HG02943 (cell line): ENCODE results near the gene THRA.
A peak's percentile ranks its signal among the peaks of the same experiment; 100 is the strongest.

Experiments used
- ATAC-seq: cut with Tn5 transposase; IDR thresholded peaks from one replicate; pipeline ENCODE4 v1.9.1; 2021; ENCODE audit warnings: mild to moderate bottlenecking, low read depth, moderate library complexity; ENCODE audit not compliant: unreplicated experiment

THRA gene

GRCh38 chr17:40110026-40110845 lies 47.5 kb downstream of the THRA start:
- no peak for ATAC-seq

GRCh38 chr17:40111221-40112128 lies 48.7 kb downstream of the THRA start:
- no peak for ATAC-seq

DNA sequence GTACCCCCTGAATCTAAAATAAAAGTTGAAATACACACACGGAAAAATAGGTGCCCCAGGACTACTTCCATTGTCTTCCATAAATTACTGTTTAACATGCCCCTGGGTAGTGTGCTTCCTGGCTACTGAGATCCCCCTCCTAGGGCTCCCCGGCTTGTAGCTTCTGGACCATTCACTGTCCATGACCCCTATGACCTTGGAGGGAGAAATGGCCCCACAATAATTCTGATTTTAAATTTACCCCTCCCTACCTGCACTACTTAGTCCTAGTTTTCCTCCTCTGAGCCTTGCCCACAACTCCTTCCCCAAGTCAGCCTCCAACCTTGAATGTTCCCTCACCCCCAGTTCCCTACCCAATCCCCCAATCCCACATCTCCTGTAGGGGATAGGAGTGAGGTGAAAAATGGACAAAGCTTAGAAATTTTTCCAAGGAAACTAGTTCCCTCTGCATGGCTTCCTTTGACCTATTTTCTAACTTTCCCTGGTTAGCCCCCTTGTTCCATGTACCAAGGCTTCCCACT lies 49.5 kb downstream of the THRA start:
- ATAC-seq: no peak

DNA sequence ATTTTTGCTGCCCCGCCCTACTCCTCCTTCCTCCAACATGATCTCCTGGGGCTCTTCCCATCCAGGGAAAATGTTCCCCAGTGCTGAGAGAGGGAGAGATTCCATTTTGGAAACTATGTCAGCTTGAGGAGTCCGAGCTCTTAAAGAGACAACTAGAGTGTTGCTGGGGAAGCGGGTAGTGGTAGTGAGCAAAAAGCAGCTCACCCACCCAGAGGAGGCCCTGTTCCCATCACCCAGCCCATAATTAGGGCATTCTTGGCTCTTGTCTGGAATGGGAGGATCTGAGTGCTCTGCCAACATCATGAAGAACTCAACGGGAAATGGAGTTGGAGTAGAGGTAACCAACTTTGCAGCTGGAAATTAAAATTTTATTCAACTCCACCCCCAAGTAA lies 49.9 kb downstream of the THRA start:
- ATAC-seq: no peak

- ATAC-seq: peak; percentile 81
These were observed 50.5 kb downstream of the THRA start for GRCh38 chr17:40113110-40113906.

DNA sequence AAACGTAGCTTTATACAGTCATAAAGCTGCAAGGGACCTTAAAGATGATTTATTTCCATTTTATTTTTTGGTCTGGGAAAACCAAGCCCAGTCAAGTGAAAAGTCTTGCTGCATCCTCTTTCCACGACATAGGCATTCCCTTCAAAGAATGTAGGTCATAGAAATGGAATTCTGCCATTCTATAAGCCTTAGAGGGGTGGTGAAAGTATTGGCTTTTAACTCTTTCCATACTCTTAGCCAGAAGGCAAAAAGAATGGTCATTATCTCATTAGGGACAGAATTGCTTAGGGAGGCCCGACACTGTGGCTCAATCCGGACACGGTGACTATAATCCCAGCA lies 51.1 kb downstream of the THRA start:
- ATAC-seq: no peak

DNA sequence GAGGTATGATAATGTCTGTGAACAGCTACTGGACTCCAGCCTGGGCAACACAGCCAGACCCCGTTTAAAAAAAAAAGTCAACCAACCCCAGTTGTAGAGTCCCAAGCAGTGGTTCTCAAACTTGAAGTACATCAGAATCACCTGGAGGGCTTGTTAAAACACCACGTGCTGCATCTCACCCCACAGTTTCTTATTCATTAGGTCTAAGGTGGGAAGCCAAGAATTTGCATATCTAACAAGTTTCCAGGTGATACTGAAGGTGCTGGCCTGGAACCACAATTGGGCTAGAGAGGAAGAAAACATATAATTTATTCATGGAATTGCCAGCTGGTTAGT lies 52.3 kb downstream of the THRA start:
- ATAC-seq: no peak

DNA sequence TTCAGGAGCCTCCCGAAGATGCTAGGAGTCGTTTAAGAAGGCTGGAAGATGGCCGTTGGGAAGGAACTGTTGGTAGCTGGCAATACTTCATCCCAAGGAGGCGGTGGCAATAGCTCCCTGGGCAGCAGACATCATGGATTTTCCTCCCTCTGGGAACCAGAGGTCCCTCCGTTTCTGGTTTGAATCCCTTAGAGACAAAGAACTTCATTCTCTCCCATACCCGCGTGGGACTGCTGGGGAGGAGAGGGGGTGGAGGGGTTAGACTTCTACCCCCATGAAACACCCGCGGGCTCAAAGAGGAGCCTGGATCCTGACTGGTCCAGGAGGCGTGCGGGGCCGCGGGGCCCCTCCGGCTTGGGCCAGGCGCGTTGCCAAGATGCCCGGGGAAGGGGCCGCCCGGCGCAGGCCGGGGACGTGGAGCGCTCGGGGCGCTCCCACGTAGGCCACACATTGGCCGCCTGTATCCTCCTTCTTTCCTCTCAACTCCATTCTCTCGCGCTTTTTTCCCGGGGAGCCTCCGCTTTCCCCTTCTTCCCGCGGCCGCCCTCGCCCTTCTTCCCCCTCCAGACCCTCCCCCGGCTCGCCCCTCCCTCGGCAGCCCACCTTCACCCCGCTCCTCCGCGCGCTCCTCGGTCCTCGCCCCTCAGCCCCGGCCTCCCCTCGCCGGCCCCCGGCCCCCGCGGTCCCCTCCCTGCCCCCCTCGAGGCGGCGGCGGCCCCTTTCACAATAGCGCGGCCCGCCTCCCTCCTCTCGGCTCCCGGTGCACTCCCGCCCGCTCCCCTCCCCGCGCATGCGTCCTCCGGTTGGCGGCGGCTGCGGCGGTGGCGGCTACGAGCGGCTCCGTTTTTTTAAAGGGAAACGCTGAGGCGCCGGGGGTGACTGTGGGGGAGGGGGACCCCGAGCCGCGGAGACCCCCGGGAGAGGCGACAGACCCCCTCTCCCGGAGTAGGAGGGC lies 58.7 kb downstream of the THRA start, which contains the start of gene MSL1:
TSS of gene MSL1 (plus strand) at position 791 of the 955 bp plus-strand sequence. CDS start 642 bp downstream, outside the sequence.
- ATAC-seq: no peak

DNA sequence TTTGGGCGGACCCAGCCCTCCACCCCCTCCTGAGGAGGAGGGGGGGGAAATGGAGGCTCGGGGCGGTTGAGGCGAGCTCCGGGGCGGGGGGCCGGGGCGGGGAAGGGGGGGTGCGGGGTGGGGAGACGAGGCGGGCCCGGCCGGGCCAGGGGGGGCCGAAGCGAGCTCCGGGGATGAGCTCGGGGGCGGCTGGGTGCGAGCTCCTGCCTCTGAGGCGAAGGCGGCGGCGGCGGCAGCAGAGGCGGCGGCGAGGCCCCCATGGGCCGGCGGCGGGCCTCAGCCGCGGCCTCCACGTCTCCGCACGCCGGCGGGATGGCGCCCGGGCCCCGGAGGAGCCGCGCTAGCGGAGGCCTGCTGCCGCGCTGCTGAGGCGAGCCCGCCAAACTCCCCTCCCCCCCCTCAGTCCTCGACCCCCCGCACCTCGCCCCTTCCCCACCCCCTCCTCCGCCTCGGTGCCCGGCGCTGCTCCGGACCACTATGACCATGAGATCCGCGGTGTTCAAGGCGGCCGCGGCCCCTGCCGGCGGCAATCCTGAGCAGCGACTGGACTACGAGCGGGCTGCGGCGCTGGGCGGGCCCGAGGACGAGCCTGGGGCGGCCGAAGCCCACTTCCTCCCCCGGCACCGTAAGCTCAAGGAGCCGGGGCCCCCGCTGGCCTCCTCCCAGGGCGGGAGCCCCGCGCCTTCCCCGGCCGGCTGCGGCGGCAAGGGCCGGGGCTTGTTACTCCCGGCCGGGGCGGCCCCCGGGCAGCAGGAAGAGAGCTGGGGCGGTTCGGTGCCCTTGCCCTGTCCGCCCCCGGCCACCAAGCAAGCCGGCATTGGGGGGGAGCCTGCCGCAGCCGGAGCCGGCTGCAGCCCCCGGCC lies 59.6 kb downstream of the THRA start:
- no peak for ATAC-seq

DNA sequence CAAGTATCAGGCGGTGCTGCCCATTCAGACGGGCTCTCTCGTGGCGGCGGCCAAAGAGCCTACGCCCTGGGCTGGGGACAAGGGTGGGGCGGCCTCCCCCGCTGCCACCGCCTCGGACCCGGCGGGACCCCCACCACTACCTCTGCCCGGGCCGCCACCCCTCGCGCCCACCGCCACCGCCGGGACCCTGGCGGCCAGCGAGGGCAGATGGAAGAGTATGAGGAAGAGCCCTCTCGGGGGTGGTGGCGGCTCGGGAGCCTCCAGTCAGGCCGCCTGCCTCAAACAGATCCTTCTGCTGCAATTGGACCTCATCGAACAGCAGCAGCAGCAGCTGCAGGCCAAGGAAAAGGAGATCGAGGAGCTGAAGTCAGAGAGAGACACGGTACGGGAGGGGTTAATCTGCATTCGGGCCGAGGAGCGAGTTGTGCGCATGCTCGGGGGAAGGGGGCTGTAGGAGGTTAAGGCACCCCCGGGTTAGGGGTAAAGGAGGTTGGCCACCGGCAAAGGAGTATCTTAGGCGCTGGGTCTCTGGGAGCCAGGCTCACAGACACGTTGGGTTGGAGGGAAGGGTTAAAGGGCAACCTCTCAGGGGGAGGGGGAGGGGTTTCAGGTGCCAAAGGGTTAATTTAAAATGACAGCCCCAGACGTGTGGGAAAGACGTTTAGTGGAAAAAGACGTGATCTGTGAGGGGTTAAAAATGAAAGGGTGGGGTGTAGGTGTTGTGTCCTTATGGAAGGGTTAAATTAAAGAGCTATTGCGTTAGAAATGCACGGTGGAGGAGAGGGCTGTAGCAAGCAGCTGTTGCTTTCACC lies 60.4 kb downstream of the THRA start:
- ATAC-seq: no peak

- ATAC-seq: no peak
These were observed 61.0 kb downstream of the THRA start for GRCh38 chr17:40123811-40124114.

GRCh38 chr17:40124279-40125141 lies 61.7 kb downstream of the THRA start:
- no peak for ATAC-seq

- ATAC-seq: no peak
These were observed 66.7 kb downstream of the THRA start for GRCh38 chr17:40129498-40129897.

GRCh38 chr17:40130352-40131042 lies 67.7 kb downstream of the THRA start:
- ATAC-seq: no peak

- ATAC-seq: no peak
These were observed 71.4 kb downstream of the THRA start for GRCh38 chr17:40134184-40134583.

DNA sequence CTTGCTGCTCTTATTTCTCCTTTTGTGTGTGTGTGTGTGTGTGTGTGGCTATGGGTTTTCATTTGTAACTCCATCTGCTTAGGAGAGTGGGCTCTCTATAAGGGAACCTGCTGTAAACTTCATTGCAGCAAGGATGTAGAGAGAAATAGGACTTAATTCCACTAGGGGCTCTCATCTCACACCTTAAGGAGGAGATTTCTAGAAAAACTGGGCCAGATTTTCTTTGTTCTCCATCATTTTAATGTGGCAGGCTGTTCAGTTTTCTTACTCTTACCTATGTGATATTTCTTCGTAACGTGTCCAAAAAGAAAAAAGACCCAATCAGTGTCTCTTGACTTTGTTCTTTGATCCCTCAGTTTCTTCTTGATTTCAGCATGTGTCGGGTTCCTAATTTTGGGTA lies 73.1 kb downstream of the THRA start:
- no peak for ATAC-seq
